Measurements from ENCODE around the gene ERCC6L2. TPM values are rescaled to one million over a fixed set of nuclear protein-coding genes. Genes with fewer than 3 reads are reported as not detected.

The ERCC6L2 gene
- total and polyA plus RNA-seq, 2 donors (not counting 3 experiments of a cell fraction or from before 2014, with no cell fraction given), result 4.7 to 31.8 TPM

DNA sequence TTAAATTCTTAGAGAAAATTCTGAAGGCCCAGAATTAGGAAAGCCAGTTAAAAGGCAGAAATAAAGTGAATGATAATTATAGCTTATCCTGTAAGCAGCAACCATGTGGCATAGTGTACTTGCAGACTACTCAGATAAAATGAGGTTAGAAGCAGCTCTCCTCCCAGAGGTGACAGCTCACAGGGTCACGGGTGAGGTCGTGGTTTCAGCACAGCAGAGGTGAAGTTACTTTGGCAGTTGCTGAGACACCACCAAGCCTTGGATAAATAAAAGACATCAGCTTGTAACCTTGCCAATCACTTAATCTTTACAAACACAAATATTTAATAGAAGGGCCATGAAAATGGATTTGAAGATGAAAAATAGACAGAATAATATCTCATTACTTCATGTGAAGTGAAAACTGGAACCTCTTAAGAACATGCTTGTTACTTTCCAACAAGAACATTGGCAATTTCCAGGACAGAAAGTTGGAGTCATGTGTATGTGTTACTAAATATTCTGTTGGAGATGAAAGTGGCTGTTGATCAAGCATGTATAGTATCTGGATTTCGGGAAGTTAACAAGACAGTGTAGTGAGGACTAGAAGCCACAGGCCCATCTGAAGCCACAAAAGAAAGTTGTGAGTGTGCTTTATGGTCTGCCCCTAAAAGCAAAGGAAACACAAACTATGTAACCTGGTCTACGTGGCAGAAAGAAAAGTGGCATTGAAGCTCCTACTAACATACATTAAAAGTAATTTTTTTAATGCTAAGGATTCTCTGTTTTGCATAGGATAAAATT, 134.4 kb downstream of the ERCC6L2 start:
- POLR2A ChIA-PET, result no interaction called here
- H3K36me3 ChIP-seq (ENCODE audit: control insufficient read depth in 2 of 2, extremely low read depth in 1 of 2, insufficient read depth in 2 of 2, low read length in 2 of 2), result peaks cover 0 to 5% of the 10 kb centered on the region in 2 experiments

More for the DNA sequence above, 134.4 kb downstream of the ERCC6L2 start:
- Histone ChIP-seq H4K20me1 (replicated peaks; ENCODE audit: control insufficient read depth, extremely low read depth, insufficient read depth, low read length) (no peaks in the 10 kb centered on the region), H3K4me2 (ENCODE audit: insufficient read depth, low read length) (no peak overlapping the region), H3K79me2 (ENCODE audit: control insufficient read depth, insufficient read depth, low read length) (no peaks in the 10 kb centered on the region), H3K27me3 (ENCODE audit: control insufficient read depth in 2 of 2, insufficient read depth in 2 of 2, low read length in 2 of 2) (no peaks in the 10 kb centered on the region), H3K9ac (replicated peaks; ENCODE audit: extremely low read depth, insufficient read depth, low read length) (no peak overlapping the region), H3K4me1 (ENCODE audit: control insufficient read depth, extremely low read depth, insufficient read depth, low read length) (no peaks in the 10 kb centered on the region), H3K9me1 (replicated peaks; ENCODE audit: control insufficient read depth, extremely low read depth, insufficient read depth, low read length) (no peaks in the 10 kb centered on the region), H3K9me3 (replicated peaks; ENCODE audit: control insufficient read depth, insufficient read depth, low read length) (no peaks in the 10 kb centered on the region), H2AFZ (ENCODE audit: low read depth, low read length) (no peak overlapping the region), H3K4me3 (replicated peaks in 1 of 3; ENCODE audit: insufficient read depth in 1 of 3, low read depth in 1 of 3, low read length in 3 of 3) (no peak overlapping the region), H3K27ac (ENCODE audit: insufficient read depth, low read depth, low read length) (no peak overlapping the region)
- dilution Hi-C loops (cut with MboI; ENCODE audit: extremely low pct_ligation_motif_present, low sequenced_read_pairs), result no loop called here
- BruUV-seq (replicated peaks), result no TSS peak
- CTCF ChIA-PET, result no interaction called here
- FAIRE-seq (no peak), DNase-seq (ENCODE audit: low read depth, low spot score) (no peak)
- TF ChIP-seq POLR2A (IDR thresholded peaks at IDR 0.05; ENCODE audit: low read depth, low read length) (no peak), MYC (IDR thresholded peaks at IDR 0.05; ENCODE audit: low read depth, low read length) (no peak), JUN (IDR thresholded peaks at IDR 0.05; ENCODE audit: borderline replicate concordance, insufficient read depth, insufficient read length, low read depth) (no peak), EZH2 (IDR thresholded peaks at IDR 0.05; ENCODE audit: borderline replicate concordance, low read depth, low read length, severe bottlenecking) (no peak), FOS (IDR thresholded peaks at IDR 0.05; ENCODE audit: borderline replicate concordance, insufficient read depth, low read length) (no peak), POLR2AphosphoS5 (IDR thresholded peaks at IDR 0.05; ENCODE audit: insufficient read depth, low read depth, low read length) (no peak), GATA2 (IDR thresholded peaks at IDR 0.05; ENCODE audit: insufficient read depth, insufficient read length, low read depth, low read length) (no peak)
- TF ChIP-seq, protein P1, sequence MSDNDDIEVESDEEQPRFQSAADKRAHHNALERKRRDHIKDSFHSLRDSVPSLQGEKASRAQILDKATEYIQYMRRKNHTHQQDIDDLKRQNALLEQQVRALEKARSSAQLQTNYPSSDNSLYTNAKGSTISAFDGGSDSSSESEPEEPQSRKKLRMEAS (IDR thresholded peaks at IDR 0.05; ENCODE audit: insufficient read depth, insufficient read length), result no peak
- TF ChIP-seq, protein P2, sequence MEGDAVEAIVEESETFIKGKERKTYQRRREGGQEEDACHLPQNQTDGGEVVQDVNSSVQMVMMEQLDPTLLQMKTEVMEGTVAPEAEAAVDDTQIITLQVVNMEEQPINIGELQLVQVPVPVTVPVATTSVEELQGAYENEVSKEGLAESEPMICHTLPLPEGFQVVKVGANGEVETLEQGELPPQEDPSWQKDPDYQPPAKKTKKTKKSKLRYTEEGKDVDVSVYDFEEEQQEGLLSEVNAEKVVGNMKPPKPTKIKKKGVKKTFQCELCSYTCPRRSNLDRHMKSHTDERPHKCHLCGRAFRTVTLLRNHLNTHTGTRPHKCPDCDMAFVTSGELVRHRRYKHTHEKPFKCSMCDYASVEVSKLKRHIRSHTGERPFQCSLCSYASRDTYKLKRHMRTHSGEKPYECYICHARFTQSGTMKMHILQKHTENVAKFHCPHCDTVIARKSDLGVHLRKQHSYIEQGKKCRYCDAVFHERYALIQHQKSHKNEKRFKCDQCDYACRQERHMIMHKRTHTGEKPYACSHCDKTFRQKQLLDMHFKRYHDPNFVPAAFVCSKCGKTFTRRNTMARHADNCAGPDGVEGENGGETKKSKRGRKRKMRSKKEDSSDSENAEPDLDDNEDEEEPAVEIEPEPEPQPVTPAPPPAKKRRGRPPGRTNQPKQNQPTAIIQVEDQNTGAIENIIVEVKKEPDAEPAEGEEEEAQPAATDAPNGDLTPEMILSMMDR (IDR thresholded peaks at IDR 0.05; ENCODE audit: extremely low read depth in 1 of 2, insufficient read depth in 1 of 2, low read depth in 1 of 2, low read length in 2 of 2), result no peak
- intact Hi-C loops (cut with micrococcal nuclease), result no loop called here
